CMK (cell line): ENCODE results near the gene CRELD1.
A peak's percentile ranks its signal among the peaks of the same experiment; 100 is the strongest.

ENCODE experiments used
- DNase-seq: peaks from one replicate; pipeline ENCODE4 v3.0.0-alpha.2; 2010; ENCODE audit warnings: low read depth

CRELD1 gene

DNA sequence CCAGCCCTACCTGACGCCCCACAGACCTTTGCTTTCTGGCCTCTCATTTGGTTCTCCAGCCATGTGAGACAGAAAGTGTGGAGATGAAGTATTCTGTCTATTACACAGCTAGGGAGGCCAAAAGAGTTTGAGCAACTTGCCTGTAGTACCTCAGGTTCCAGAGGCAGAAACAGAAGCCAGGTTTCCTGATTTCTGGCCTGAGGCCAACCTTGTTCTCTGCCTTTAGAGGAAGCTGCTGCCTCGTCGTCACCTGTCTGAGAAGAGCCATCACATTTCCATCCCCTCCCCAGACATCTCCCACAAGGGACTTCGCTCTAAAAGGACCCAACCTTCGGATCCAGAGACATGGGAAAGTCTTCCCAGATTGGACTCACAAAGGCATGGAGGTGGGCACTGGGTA lies 27.2 kb upstream of the CRELD1 start:
- DNase-seq: no peak

DNA sequence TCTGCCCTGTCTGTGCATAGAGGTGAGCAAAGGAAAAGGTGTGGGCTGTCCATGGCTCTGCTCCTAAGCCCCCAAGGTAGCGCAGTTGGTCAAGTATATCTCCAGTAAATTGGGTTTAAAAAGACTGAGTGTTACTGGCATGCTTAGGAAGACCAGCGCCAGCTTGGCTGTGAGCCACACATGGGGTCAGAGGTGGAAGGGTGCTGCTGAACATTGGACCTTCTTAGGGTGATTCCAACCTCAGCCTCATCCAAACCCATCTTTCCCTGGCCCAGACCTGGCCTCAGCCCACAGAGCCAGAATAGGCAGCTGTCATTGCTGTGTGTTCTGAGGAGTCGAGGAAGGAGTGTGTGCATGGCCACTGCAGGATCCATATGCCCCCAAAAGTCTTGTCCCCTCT lies 25.3 kb upstream of the CRELD1 start:
- DNase-seq: no peak

DNA sequence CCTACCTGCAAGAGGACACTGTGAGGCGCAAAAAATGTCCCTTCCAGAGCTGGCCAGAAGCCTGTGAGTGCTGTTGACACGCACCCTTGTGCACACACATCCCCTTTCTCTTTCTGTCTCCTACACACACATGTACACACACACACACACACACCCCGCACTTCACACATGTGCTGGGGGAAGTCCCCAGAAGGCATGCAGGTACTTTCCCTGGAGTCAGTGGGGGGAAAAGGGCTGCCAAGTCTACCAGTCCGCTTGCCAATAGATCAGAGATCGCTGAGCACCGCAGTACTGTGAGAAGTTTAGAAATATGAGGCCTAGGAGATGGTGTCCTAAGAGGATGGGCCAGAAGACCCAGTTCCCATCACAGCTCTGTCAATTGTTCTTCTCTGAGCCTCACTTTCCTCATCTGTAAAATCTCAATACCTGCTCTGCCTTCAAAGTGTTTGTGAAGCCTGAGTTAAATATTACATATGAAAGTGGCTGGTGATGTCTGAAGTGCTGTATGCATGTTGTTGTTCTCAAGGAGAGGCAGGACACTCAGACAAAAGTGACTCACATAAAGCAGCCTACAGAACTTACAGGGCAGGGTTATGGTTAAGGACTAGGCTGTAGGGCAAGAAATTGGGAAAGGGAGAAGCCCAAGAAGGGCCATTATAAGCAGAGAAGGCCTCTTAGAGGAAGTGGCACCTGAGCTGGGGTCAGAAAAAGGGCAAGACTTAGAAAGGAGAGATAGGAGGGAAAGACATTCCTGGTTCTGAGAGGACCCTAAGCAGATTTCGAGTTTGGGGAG lies 24.2 kb upstream of the CRELD1 start:
- DNase-seq: no peak

DNA sequence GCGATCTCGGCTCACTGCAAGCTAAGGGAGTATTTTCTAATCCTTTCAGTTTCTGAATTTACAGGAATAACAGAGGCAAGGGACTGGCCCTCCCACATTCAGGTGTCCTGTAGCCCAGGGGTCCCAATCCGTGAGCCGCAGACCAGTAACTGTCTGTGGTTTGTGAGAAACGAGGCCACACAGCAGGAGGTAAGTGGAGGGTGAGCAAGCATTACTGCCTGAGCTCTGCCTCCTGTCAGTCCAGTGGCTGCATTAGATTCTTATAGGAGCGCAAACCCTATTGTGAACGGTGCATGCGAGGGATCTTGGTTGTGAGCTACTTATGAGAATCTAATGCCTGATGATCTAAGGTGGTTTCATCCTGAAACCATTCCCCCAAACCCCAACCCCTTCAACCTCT lies 21.8 kb upstream of the CRELD1 start:
- DNase-seq: no peak

DNA sequence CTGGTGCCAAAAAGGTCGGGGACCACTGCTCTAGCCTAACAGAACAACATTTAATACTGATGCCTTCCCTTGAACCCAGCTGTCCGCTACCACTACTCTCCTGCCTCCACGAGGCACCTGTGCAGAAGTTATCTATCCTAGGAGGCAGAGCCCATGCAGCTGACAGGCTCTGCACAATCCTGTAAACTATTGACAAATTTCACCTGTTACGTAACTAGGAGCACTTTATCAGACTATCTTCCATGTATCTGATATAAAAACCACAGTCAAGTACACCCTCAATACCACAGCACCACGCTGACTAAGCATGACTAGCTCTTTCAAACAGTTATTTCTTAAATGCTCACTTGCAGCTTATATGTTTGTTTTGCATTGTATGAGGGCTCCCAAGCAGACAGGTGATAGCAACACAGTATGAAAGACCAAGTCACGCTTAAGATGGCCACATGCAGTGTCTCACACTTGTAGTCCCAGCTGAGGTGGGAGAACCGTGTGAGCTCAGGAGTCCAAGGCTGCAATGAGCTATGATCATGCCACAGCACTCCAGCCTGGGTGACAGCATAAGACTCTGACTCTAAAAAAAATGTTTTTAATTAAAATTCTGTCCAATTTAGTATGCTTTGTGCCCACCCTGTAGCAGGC lies 21.2 kb upstream of the CRELD1 start:
- no peak for DNase-seq

DNA sequence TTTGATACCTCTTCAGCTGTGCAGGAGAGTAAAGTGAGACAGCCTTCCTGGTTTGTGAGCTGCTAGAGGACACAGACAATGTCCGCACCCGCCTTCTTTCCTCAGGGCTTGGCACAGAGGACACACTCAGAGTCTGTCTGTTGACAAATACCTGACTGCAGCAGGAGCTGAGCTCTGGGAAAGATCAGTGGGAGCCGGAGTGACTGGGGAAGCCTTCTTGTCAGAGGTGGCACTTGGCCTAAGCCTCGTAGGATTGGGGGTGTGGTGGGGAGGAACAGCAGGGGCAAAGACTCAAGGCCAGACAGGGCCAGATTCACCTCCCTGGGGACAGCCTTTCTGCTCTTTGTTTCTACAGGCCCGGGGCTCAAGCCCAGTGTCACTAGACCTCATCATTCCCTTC lies 20.0 kb upstream of the CRELD1 start:
- DNase-seq: no peak

DNA sequence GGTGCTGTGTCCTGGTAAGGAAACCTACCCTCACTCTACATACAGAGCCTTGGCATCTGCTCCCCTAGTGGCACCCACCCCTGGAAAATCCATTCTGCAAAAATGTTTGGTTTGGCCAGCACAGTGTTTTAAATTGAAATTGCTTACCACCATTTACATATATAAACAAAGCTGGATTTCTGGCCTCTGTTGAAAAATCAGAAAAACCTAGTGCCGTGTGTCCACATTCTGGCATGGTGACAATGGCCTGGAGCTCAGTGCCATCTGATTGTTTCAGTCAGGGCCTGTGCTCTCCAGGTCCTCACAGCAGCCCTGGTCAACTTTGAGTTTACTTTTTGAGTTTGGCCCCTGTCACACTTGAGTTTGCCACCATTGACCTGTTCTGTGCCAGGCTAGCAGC lies 19.6 kb upstream of the CRELD1 start:
- no peak for DNase-seq

DNA sequence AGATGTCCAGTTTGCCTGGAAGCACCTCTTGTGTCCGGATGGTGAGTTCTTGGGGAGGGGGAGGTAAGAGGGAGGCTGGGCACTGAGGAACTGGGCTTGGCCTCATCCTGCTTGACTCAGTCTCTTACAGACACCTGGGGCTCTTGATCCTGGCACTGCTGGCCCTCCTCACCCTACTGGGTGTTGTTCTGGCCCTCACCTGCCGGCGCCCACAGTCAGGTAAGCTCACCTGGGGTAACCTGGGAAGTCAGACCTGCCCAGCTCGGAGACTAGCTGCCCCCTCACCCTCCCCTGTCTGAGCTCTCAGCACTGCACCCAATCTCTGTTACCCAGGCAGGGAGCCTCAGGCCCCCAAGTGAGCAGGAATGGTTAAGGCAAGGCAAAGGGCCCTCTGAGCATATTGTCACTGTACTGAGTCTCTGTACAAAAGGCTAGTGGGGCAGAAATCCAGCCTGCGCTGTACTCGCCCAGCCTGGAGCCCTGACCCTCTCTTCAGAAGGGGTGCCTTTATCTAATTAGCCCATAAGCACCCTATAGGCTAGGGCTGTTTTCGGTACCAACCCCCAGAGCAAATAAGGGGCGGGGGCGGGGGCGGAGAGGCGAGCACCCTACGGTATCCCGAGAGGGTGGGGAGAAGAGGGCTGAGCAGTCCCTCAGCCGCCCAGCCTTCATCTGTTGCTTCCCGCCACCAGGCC lies 18.9 kb upstream of the CRELD1 start:
- no peak for DNase-seq

DNA sequence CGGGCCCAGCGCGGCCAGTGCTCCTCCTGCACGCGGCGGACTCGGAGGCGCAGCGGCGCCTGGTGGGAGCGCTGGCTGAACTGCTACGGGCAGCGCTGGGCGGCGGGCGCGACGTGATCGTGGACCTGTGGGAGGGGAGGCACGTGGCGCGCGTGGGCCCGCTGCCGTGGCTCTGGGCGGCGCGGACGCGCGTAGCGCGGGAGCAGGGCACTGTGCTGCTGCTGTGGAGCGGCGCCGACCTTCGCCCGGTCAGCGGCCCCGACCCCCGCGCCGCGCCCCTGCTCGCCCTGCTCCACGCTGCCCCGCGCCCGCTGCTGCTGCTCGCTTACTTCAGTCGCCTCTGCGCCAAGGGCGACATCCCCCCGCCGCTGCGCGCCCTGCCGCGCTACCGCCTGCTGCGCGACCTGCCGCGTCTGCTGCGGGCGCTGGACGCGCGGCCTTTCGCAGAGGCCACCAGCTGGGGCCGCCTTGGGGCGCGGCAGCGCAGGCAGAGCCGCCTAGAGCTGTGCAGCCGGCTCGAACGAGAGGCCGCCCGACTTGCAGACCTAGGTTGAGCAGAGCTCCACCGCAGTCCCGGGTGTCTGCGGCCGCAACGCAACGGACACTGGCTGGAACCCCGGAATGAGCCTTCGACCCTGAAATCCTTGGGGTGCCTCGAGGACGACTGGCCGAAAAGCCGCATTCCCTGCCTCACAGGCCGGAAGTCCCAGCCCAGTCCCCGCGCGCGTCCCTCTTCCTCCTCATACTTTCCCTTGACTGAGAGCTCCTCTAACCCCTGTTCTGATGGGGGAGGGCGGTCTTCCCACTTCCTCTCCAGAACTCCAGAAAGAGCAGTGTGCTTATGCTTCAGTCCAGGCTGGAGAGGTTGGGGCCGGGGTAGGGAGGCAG lies 18.1 kb upstream of the CRELD1 start:
- peak; percentile 70 for DNase-seq

DNA sequence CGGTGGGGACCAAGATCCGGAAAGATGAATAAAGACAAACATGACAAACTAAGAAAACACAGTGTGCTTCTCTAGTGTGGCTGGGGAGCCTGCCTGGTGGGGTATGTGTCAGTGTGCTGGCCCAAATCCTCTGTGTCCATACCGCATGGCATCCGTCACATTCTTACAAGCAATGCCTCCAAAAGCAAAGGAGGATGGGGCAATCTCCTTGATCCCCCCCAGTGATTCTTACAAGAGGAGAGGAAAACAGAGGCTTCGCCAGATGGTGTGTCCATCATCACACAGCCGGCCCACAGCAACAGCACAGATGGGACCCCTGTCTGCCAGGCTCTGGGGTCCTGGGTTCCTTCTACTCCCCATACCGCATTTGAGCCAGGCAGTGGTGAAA lies 17.3 kb upstream of the CRELD1 start:
- DNase-seq: no peak

DNA sequence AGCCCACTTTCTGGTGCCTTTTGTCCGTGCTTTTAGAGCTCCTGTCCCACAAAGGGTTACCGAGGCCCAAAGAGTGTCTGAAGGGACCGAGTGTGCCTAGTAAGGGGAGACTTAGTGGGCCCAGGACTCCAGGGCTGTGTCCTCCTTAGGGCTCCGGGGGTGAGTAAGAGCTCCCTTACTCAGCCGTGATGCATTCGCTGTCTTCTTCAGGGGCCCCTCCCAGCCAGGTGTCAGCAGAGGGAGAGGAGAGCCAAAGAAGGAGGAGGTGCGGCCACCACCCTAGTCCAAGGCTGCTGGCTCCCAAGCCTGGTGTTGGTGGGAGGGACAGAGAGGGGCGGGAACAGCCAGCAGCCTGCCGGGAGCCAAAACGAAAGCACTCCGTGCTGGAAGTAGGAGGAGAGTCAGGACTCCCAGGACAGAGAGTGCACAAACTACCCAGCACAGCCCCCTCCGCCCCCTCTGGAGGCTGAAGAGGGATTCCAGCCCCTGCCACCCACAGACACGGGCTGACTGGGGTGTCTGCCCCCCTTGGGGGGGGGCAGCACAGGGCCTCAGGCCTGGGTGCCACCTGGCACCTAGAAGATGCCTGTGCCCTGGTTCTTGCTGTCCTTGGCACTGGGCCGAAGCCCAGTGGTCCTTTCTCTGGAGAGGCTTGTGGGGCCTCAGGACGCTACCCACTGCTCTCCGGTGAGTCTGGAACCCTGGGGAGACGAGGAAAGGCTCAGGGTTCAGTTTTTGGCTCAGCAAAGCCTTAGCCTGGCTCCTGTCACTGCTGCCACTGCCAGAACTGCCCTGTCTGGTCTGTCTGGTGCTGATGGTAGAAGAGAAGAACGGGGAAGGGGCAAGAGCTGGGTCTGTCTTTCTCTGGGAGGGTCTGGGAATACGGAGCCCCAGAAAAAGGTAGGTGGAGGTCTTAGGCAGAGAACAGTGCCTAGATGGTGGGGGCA lies 16.6 kb upstream of the CRELD1 start, which contains the start of gene IL17RC:
TSS of gene IL17RC (plus strand) at position 365 of the 947 bp plus-strand sequence. CDS start at position 583, 218 bp downstream.
- no peak for DNase-seq

DNA sequence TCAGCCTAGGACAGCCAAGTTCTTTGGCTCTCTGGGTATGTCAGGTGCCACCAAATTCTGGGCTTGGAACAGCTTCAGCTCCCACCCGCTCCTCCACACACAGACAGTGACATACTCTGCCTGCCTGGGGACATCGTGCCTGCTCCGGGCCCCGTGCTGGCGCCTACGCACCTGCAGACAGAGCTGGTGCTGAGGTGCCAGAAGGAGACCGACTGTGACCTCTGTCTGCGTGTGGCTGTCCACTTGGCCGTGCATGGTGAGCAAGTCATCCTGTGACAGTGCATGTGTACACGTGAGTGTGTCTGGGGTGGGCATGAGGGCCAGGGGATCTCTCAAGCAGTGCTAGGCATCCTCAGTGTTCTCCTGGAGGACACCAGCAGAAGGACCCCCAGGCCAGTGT lies 15.8 kb upstream of the CRELD1 start:
- DNase-seq: no peak

DNA sequence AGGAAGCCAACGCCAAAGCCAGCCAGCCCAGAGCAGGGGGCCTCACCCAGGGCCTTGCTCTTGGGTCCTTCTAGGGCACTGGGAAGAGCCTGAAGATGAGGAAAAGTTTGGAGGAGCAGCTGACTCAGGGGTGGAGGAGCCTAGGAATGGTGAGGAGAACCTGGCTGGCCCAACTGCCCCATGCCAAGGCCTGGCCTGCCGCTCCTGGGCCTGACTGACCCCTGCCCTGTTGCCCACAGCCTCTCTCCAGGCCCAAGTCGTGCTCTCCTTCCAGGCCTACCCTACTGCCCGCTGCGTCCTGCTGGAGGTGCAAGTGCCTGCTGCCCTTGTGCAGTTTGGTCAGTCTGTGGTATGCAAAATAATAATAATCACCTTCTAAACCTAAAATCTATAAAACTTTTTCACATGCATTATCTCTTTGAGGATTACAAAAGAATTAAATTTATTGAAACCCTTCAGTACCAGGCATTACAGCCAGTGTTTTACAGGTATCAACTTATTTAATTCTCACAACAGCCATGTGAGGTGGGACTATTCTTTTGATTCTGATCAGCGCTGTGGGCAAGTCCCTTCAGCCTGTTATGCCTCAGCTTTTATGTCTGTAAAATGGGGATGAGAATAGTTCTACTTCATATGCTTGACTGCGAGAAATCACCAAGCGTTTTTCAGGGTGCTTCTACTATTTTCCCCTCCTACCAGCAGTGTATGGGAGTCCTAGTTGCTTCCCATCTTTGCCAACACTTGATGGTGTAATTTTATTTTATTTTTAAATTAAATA lies 15.2 kb upstream of the CRELD1 start:
- DNase-seq: no peak

DNA sequence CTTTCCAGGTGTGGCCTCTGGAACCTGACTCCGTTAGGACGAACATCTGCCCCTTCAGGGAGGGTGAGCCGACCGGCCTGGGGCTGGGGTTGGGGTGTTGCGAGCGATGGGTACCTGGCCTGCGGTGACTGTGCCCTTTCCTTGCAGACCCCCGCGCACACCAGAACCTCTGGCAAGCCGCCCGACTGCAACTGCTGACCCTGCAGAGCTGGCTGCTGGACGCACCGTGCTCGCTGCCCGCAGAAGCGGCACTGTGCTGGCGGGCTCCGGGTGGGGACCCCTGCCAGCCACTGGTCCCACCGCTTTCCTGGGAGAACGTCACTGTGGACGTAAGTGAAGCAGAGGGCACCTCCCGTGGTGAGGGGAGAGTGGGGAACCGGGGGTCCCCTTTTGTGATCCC lies 5.5 kb upstream of the CRELD1 start:
- DNase-seq: no peak

DNA sequence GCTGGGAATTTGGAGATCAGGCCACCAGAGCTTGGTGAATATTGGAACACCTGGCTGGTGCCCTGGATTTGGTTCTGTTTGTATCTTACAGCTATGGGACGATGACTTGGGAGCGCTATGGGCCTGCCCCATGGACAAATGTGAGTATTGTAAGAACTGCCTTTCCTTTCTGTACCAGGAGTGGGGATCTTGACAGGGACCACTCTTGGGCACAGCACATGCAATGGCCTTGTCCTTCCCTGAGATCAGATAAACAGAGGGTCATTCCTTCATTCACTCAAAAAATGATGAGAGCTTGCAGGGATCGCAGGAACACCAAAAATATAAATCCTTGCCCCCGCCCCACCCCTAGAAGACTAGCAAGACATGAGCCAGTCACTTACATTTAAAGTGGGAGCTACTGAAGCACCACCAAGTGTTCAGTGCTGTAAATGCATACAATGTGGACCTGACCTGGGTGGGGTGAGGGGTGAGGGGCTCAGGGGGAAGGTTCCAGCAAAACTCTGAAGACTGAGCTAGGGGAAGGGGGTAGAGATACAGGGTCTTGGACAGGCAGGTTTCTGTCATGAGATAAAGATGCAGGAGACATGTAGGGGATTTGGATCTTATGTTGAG lies 2.7 kb upstream of the CRELD1 start:
- no peak for DNase-seq

DNA sequence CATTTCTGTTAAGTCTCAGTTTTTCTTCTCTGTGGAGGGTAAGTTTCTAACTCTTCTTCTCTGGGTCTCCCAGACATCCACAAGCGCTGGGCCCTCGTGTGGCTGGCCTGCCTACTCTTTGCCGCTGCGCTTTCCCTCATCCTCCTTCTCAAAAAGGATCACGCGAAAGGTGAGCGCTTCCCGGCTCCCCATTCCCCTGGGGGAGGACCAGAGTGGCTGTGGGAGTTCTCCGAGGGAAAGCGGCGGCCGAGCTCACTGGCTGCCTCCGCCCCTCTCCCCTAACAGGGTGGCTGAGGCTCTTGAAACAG lies 1.1 kb upstream of the CRELD1 start:
- no peak for DNase-seq

DNA sequence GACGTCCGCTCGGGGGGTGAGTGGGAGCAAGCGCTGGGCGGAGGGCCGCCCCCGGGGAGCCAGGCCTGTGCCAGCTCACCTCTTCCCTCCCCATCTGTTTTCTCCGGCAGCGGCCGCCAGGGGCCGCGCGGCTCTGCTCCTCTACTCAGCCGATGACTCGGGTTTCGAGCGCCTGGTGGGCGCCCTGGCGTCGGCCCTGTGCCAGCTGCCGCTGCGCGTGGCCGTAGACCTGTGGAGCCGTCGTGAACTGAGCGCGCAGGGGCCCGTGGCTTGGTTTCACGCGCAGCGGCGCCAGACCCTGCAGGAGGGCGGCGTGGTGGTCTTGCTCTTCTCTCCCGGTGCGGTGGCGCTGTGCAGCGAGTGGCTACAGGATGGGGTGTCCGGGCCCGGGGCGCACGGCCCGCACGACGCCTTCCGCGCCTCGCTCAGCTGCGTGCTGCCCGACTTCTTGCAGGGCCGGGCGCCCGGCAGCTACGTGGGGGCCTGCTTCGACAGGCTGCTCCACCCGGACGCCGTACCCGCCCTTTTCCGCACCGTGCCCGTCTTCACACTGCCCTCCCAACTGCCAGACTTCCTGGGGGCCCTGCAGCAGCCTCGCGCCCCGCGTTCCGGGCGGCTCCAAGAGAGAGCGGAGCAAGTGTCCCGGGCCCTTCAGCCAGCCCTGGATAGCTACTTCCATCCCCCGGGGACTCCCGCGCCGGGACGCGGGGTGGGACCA lies 632 bp upstream of the CRELD1 start:
- DNase-seq: peak; percentile 74

DNA sequence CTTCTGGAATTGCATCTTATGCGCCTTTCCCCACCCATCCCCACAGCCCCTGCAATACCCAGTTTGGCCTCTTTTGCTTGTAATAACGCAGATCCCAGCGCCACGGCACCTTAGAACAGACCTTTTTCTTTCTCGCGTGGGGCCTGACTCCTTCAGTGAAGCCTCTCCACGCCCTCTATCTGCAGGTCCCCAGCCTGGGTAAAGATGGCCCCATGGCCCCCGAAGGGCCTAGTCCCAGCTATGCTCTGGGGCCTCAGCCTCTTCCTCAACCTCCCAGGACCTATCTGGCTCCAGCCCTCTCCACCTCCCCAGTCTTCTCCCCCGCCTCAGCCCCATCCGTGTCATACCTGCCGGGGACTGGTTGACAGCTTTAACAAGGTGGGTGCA lies 594 bp downstream of the CRELD1 start:
- DNase-seq: peak; percentile 48

DNA sequence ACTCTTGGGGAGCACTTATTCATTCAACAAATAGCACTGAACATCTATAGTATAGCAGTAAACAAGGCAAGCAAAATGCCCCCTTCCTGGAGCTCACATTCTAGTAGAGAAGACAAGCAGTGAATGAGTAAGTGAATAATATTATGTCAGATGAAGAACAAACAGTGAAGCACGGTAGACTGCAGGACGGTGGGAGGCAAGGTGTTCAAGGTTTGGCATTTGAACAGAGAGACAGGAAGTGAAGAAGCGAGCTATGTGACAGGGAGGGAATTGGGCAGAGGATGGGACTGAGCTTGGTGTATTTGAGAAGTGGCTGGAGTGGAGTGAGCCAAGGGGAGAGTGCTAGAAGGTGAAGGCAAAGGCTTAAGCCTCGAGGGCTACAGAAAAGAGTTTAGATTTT lies 1.4 kb downstream of the CRELD1 start:
- no peak for DNase-seq
